HepG2 (cell line): Measurements from ENCODE around the gene TMEM165. TPM values are rescaled to one million over a fixed set of nuclear protein-coding genes. Genes with fewer than 3 reads are reported as not detected.
"Not testable (repeated sequence)": the region's sequence is repeated elsewhere in the genome, so short reads cannot be mapped to it uniquely, and the experiment has no call there.

Experiments used
- ATAC-seq: fragments of 200-7000 bp; cut with Tn5 transposase; 3 replicates; pipeline ENCODE4 v1.9.1; 2020; ENCODE audit warnings: mild to moderate bottlenecking, moderate library complexity
- BruUV-seq: library from RNA; stranded (reverse); fragments of 400-500 nt; replicated peaks from 2 replicates; lab custom pipeline; 2021; lab: Mats Ljungman, UMichigan
- CTCF ChIA-PET: fragments of 300-600 bp; formaldehyde crosslinking; extraction: SDS; loops from one replicate; lab custom pipeline; 2021; ENCODE audit warnings: low total read pairs, inconsistent platforms, low intra/inter-chr PET ratio; lab: Yijun Ruan, JAX
- POLR2A ChIA-PET: fragments of 350-600 bp; sonication (Branson Sonifier 250); formaldehyde crosslinking; loops from one replicate; lab custom pipeline; 2020; ENCODE audit warnings: antibody characterized with exemption, inconsistent platforms; lab: Yijun Ruan, JAX
- DNase-seq: peaks from one replicate; pipeline ENCODE4 v3.0.0-alpha.2; 2015; ENCODE audit warnings: low spot score
- FAIRE-seq: peaks from 3 replicates; lab custom pipeline; 2011; peaks lifted over from hg19 to GRCh38; lab: Jason Lieb, UNC
- H2AFZ ChIP-seq: one replicate; pipeline ENCODE4 v1.6.1; 2011; ENCODE audit warnings: low read length, inconsistent platforms
- H3K27ac ChIP-seq: fragments of 300-600 bp; 3 replicates; pipeline ENCODE4 v1.8.0; 2011; ENCODE audit warnings: mixed run types, mild to moderate bottlenecking, mixed read lengths, low read length, inconsistent platforms; ENCODE audit not compliant: insufficient read depth; ENCODE audit errors: extremely low read length
- H3K27me3 ChIP-seq, 2 experiments: fragments of 200-600 bp in 1 of 2; 2 replicates in 1 of 2; 3 replicates in 1 of 2; pipeline versions ENCODE4 v1.6.0 to v1.8.0; 2011; ENCODE audit warnings: low read length in 2 of 2, mild to moderate bottlenecking in 2 of 2, moderate library complexity in 2 of 2, inconsistent platforms in 1 of 2; ENCODE audit not compliant: insufficient read depth in 2 of 2, control insufficient read depth in 1 of 2
- H3K36me3 ChIP-seq, 2 experiments: fragments of 200-600 bp in 1 of 2; replicated peaks in 1 of 2; 2 replicates in 1 of 2; 3 replicates in 1 of 2; pipeline versions ENCODE4 v1.5.1 to v1.8.0; 2011; ENCODE audit warnings: low read length in 2 of 2, inconsistent platforms in 1 of 2; ENCODE audit not compliant: insufficient read depth in 2 of 2, control insufficient read depth in 1 of 2
- H3K4me1 ChIP-seq: 2 replicates; pipeline ENCODE4 v1.5.1; 2012; ENCODE audit warnings: low read length, inconsistent platforms; ENCODE audit not compliant: insufficient read depth
- H3K4me2 ChIP-seq: 2 replicates; pipeline ENCODE4 v1.6.0; 2011; ENCODE audit warnings: low read depth, low read length, inconsistent platforms
- H3K4me3 ChIP-seq, 3 experiments: fragments of 200-600 bp in 1 of 3; sonication (generic), shearing (Covaris generic) in 1 of 3; replicated peaks in 1 of 3; 2 replicates each; pipeline ENCODE4 v1.5.1; 2011 to 2016; ENCODE audit warnings: low read length in 3 of 3, inconsistent platforms in 2 of 3, low read depth in 2 of 3, mild to moderate bottlenecking in 2 of 3, control low read depth in 1 of 3, mixed read lengths in 1 of 3; ENCODE audit not compliant: insufficient read depth in 1 of 3
- H3K79me2 ChIP-seq: one replicate; pipeline ENCODE4 v1.6.1; 2011; ENCODE audit warnings: low read length, inconsistent platforms; ENCODE audit not compliant: insufficient read depth
- H3K9ac ChIP-seq: 2 replicates; pipeline ENCODE4 v1.6.0; 2011; ENCODE audit warnings: mild to moderate bottlenecking, low read depth, low read length, inconsistent platforms; ENCODE audit not compliant: insufficient read depth
- H3K9me3 ChIP-seq: 2 replicates; pipeline ENCODE4 v1.5.1; 2012; ENCODE audit warnings: mild to moderate bottlenecking, low read length
- H4K20me1 ChIP-seq: 2 replicates; pipeline ENCODE4 v1.6.0; 2011; ENCODE audit warnings: inconsistent platforms, mild to moderate bottlenecking, low read length, moderate library complexity; ENCODE audit not compliant: insufficient read depth
- MIXL1 ChIP-seq: IDR thresholded peaks from 2 replicates; pipeline ENCODE4 v1.6.1; 2016
- NFYB ChIP-seq: sonication (generic); formaldehyde crosslinking; IDR thresholded peaks from 2 replicates; pipeline ENCODE4 v1.4.0; 2020; ENCODE audit warnings: missing genetic modification reagents
- TRAFD1 ChIP-seq: sonication (generic); formaldehyde crosslinking; IDR thresholded peaks from 2 replicates; pipeline ENCODE4 v1.5.1; 2020; ENCODE audit warnings: missing genetic modification reagents, mild to moderate bottlenecking, borderline replicate concordance
- WGBS: methylation state at CpG from one replicate; pipeline ENCODE4 v1.1.6; 2017; ENCODE audit warnings: low lambda C conversion rate; 5-methylcytosine and 5-hydroxymethylcytosine counted together
- in situ Hi-C: cut with HindIII; loops from 2 replicates; pipeline ENCODE4 v1.10.0; 2017; ENCODE audit warnings: low pct_unique_long_range_greater_than_20kb; ENCODE audit not compliant: extremely low pct_ligation_motif_present
- intact Hi-C: fragments of 100-400 bp; cut with micrococcal nuclease; formaldehyde crosslinking; loops from one replicate; pipeline ENCODE4 v1.10.0; 2022; ENCODE audit not compliant: unreplicated experiment
- polyA plus RNA-seq, 8 experiments: library from polyadenylated mRNA; depleted of rRNA in 3 of 8; stranded (reverse) in 7 of 8; unstranded in 1 of 8; fragments of >200 nt; fragmentation: Illumina TruSeq in 4 of 8; extraction: Trizol in 4 of 8; gene quantifications; 2 replicates each; pipeline versions ENCODE4 v1.2.1 to v1.2.3, GENCODE V29; 2011 to 2016; ENCODE audit warnings: low read depth in 4 of 8, missing spikeins in 1 of 8, mixed read lengths in 1 of 8; ENCODE audit not compliant: insufficient read depth in 1 of 8
- total RNA-seq, 5 experiments: library from RNA; depleted of rRNA; stranded (reverse); fragments of >200 nt; fragmentation: Illumina TruSeq; extraction: Trizol; gene quantifications; 2 replicates each; pipeline ENCODE4 v1.2.3, GENCODE V29; 2016; ENCODE audit warnings: low read depth in 1 of 5
- TF ChIP-seq, protein P1 (sequence below): sonication (generic); formaldehyde crosslinking; IDR thresholded peaks from 2 replicates; pipeline ENCODE4 v1.9.0; 2021; ENCODE audit warnings: missing genetic modification reagents, mild to moderate bottlenecking, borderline replicate concordance
- TF ChIP-seq, protein P2 (sequence below): sonication (generic); formaldehyde crosslinking; IDR thresholded peaks from 2 replicates; pipeline ENCODE4 v1.5.0; 2020; ENCODE audit warnings: mild to moderate bottlenecking, missing genetic modification reagents, borderline replicate concordance

TMEM165 gene
- total and polyA plus RNA-seq, 2 of the 13 experiments (the other 11 are each of a cell fraction or from before 2014, with no cell fraction given) = 54.6 to 103 TPM

DNA sequence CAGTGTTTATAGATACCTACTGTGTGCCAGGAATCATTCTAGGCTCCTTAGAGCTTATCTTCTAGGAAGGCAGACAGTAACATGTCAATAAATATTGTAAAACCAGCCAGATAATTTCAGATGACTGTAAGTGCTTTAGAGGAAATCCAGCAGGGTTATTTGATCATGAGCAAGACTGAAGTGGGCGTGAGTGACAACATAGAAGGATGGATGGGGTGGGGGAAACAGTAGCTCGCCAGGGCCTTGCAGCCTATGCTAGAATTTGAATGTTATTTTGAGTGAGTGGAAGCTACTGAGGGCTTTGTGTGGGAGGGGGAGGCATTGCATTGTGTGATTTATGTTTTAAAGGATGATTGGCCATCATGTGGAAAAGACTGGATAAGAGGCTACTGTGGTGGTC is 43.0 kb upstream of the TMEM165 start (continued):
- TF ChIP-seq, protein P1, sequence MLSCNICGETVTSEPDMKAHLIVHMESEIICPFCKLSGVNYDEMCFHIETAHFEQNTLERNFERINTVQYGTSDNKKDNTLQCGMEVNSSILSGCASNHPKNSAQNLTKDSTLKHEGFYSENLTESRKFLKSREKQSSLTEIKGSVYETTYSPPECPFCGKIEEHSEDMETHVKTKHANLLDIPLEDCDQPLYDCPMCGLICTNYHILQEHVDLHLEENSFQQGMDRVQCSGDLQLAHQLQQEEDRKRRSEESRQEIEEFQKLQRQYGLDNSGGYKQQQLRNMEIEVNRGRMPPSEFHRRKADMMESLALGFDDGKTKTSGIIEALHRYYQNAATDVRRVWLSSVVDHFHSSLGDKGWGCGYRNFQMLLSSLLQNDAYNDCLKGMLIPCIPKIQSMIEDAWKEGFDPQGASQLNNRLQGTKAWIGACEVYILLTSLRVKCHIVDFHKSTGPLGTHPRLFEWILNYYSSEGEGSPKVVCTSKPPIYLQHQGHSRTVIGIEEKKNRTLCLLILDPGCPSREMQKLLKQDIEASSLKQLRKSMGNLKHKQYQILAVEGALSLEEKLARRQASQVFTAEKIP (CRISPR knock-in tag) = no peak
- TF ChIP-seq TRAFD1 (CRISPR knock-in tag) = no peak
- no peak for TF ChIP-seq MIXL1 (CRISPR knock-in tag)
- TF ChIP-seq, protein P2, sequence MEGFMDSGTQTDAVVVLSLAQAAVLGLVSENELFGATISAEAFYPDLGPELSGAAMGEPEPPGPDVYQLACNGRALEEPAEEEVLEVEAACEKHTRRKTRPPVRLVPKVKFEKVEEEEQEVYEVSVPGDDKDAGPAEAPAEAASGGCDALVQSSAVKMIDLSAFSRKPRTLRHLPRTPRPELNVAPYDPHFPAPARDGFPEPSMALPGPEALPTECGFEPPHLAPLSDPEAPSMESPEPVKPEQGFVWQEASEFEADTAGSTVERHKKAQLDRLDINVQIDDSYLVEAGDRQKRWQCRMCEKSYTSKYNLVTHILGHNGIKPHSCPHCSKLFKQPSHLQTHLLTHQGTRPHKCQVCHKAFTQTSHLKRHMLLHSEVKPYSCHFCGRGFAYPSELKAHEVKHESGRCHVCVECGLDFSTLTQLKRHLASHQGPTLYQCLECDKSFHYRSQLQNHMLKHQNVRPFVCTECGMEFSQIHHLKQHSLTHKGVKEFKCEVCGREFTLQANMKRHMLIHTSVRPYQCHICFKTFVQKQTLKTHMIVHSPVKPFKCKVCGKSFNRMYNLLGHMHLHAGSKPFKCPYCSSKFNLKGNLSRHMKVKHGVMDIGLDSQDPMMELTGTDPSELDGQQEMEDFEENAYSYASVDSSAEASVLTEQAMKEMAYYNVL (CRISPR knock-in tag) = no peak

DNA sequence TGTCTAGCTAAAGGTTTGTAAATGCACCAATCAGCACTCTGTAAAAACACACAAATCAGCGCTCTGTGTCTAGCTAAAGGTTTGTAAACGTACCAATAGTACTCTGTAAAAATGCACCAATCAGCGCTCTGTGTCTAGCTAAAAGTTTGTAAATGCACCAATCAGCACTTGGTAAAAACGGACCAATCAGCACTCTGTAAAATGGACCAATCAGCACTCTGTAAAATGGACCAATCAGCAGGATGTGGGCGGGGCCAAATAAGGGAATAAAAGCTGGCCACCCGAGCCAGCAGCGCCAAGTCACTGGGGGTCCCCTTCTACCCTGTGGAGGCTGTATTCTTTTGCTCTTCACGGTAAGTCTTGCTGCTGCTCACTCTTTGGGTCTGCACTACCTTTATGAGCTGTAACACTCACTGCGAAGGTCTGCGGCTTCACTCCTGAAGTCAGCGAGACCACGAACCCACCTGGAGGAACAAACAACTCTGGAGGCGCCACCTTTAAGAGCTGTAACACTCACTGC is 42.5 kb upstream of the TMEM165 start:
- BruUV-seq, H3K79me2 ChIP-seq, H3K9ac ChIP-seq, H3K4me3 ChIP-seq, H3K9me3 ChIP-seq, H3K27me3 ChIP-seq, H3K36me3 ChIP-seq, H3K27ac ChIP-seq, in situ Hi-C loops, H2AFZ ChIP-seq, intact Hi-C loops, CTCF ChIA-PET, POLR2A ChIA-PET, H4K20me1 ChIP-seq, ATAC-seq, FAIRE-seq, H3K4me2 ChIP-seq, DNase-seq: not testable (repeated sequence)
- 0 out of 2 replicates have a peak, but pooled peaks have one; percentile 15 for TF ChIP-seq NFYB (CRISPR knock-in tag)
- 75% methylated on average over 5 of the region's 13 CpGs for WGBS
- peaks cover 12% of the 10 kb centered on the region for H3K4me1 ChIP-seq
